ENCODE data around the gene MYO18A.
"Not testable (repeated sequence)": the region's sequence is repeated elsewhere in the genome, so short reads cannot be mapped to it uniquely, and the experiment has no call there.

Gene MYO18A

GRCh38 chr17:29095439-29095838, 84.8 kb downstream of the MYO18A start:
- no peak for DNase-seq

GRCh38 chr17:29094101-29094708, 86.0 kb downstream of the MYO18A start:
- DNase-seq: no peak

GRCh38 chr17:29093090-29093871, 86.9 kb downstream of the MYO18A start:
- DNase-seq: no peak

GRCh38 chr17:29091606-29092289, 88.5 kb downstream of the MYO18A start:
- peak; percentile 90 for DNase-seq

GRCh38 chr17:29090750-29091605, 89.2 kb downstream of the MYO18A start:
- DNase-seq: no peak

GRCh38 chr17:29090108-29090507, 90.1 kb downstream of the MYO18A start:
- no peak for DNase-seq

- peak; percentile 74 for DNase-seq
These were observed 90.6 kb downstream of the MYO18A start for GRCh38 chr17:29089601-29090044.

GRCh38 chr17:29088782-29089181, 91.4 kb downstream of the MYO18A start:
- not testable (repeated sequence) for DNase-seq

- no peak for DNase-seq
These were observed 93.4 kb downstream of the MYO18A start for GRCh38 chr17:29086628-29087332.

GRCh38 chr17:29085223-29085622, 95.0 kb downstream of the MYO18A start:
- no peak for DNase-seq

- peak; percentile 90 for DNase-seq
These were observed 95.6 kb downstream of the MYO18A start for GRCh38 chr17:29084541-29085146.

- no peak for DNase-seq
These were observed 99.2 kb downstream of the MYO18A start for GRCh38 chr17:29080965-29081364.

- no peak for DNase-seq
These were observed 99.9 kb downstream of the MYO18A start for GRCh38 chr17:29080323-29080722.

GRCh38 chr17:29079887-29080286, 100.3 kb downstream of the MYO18A start:
- DNase-seq: no peak

- DNase-seq: no peak
These were observed 100.8 kb downstream of the MYO18A start for GRCh38 chr17:29079433-29079832.

- peak; percentile 14 for DNase-seq
These were observed 101.8 kb downstream of the MYO18A start for GRCh38 chr17:29078183-29079045.

GRCh38 chr17:29077320-29077719, 102.9 kb downstream of the MYO18A start:
- no peak for DNase-seq

GRCh38 chr17:29076722-29077121, 103.5 kb downstream of the MYO18A start:
- no peak for DNase-seq

- DNase-seq: no peak
These were observed 104.1 kb downstream of the MYO18A start for GRCh38 chr17:29076087-29076486.

GRCh38 chr17:29074488-29074887, 105.7 kb downstream of the MYO18A start:
- DNase-seq: no peak

GRCh38 chr17:29073520-29073919, 106.7 kb downstream of the MYO18A start:
- DNase-seq: no peak

Data from DMS153 (cell line).